Spleen (tissue), 7 donors: ENCODE results near the gene FAM83F.

Source experiments
- POLR2A ChIP-seq, 3 donors: fragments of 450-650 bp; IDR thresholded peaks; one replicate each; pipeline ENCODE4 v1.5.1; 2017; ENCODE audit warnings: antibody characterized with exemption in 3 of 3, mild to moderate bottlenecking in 1 of 3
- POLR2AphosphoS5 ChIP-seq, 3 donors: sonication (generic); formaldehyde crosslinking; IDR thresholded peaks; one replicate each; pipeline ENCODE4 v1.5.1; 2017; ENCODE audit warnings: antibody characterized with exemption in 3 of 3
- TF ChIP-seq, protein P1 (sequence below), 11 experiments: fragments of 200-600 bp in 7 of 11; fragments of 450-650 bp in 4 of 11; sonication (generic) in 4 of 11; IDR thresholded peaks in 8 of 11; conservative IDR thresholded peaks in 3 of 11; 1 replicate in 7 of 11; 2 replicates in 4 of 11; pipeline versions ENCODE4 v1.4.0 to v1.8.0; 2016 to 2021; ENCODE audit warnings: antibody characterized with exemption in 11 of 11, inconsistent platforms in 4 of 11, mild to moderate bottlenecking in 1 of 11
- donor health status: DM: no; HTN: no; CAD: no; lungs with moderate emphysema.
- donor health status: DM: no; HTN: no; CAD: no.
- donor health status: DM: no; HTN: no; CAD: no.

DNA sequence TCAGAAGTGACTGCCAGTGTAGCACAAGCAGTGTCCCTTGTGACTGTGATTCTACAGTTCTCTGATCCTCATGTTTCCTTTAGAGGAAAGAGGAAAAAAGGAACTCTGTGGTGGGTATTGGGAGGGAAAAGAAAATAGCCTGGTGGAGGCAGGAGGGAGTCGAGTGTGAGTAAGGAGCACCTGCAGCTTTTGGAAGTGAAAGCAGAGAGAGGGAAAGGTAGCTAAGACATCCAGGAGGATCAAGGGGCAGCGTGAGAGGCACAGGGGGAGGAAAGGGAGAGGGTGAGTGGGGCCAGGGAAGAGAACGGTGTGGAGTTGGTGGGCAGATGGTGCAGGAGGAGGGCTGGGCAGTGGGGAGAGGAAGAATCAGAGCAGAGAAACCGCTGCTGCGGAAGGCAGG lies 22.1 kb upstream of the FAM83F start:
- TF ChIP-seq, protein P1, sequence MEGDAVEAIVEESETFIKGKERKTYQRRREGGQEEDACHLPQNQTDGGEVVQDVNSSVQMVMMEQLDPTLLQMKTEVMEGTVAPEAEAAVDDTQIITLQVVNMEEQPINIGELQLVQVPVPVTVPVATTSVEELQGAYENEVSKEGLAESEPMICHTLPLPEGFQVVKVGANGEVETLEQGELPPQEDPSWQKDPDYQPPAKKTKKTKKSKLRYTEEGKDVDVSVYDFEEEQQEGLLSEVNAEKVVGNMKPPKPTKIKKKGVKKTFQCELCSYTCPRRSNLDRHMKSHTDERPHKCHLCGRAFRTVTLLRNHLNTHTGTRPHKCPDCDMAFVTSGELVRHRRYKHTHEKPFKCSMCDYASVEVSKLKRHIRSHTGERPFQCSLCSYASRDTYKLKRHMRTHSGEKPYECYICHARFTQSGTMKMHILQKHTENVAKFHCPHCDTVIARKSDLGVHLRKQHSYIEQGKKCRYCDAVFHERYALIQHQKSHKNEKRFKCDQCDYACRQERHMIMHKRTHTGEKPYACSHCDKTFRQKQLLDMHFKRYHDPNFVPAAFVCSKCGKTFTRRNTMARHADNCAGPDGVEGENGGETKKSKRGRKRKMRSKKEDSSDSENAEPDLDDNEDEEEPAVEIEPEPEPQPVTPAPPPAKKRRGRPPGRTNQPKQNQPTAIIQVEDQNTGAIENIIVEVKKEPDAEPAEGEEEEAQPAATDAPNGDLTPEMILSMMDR (IDR thresholded peaks at IDR 0.05 in 8 of 11, conservative IDR thresholded peaks at IDR 0.05 in 3 of 11): no peak
- TF ChIP-seq POLR2A (IDR thresholded peaks at IDR 0.05) (no peak), POLR2AphosphoS5 (IDR thresholded peaks at IDR 0.05) (no peak)
